COLO668 (cell line): ENCODE results near the gene FCGR1A.
"Not testable (repeated sequence)": the region's sequence is repeated elsewhere in the genome, so short reads cannot be mapped to it uniquely, and the experiment has no call there.

Source experiments
- DNase-seq: peaks from one replicate; lab custom pipeline; 2025; ENCODE audit not compliant: unreplicated experiment; lab: John Stamatoyannopoulos, UW

Gene FCGR1A

DNA sequence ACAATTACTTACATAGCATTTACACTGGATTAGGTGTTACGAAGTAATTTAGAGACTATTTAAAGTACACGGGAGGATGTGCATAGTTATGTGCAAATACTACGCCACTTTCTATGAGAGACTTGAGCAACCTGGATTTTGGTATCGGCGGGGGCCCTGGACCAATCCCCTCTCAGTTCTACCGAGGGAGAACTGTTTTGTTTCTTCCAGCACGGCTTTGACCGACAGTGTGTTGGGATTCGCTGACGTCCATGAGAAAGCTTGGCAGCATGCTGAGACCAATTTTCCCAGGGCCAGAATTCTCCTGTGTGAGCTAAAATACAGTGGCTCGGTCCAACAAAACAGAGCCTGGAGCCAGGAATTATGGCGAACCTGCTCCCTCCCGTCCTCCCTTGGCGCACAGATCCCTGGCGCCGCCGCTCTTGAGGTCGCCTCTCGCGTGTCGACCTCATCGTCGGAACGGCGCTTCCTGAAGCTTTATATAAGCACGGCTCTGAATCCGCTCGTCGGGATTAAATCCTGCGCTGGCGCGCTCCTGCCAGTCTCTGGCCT, 49.3 kb downstream of the FCGR1A start:
- not testable (repeated sequence) for DNase-seq

DNA sequence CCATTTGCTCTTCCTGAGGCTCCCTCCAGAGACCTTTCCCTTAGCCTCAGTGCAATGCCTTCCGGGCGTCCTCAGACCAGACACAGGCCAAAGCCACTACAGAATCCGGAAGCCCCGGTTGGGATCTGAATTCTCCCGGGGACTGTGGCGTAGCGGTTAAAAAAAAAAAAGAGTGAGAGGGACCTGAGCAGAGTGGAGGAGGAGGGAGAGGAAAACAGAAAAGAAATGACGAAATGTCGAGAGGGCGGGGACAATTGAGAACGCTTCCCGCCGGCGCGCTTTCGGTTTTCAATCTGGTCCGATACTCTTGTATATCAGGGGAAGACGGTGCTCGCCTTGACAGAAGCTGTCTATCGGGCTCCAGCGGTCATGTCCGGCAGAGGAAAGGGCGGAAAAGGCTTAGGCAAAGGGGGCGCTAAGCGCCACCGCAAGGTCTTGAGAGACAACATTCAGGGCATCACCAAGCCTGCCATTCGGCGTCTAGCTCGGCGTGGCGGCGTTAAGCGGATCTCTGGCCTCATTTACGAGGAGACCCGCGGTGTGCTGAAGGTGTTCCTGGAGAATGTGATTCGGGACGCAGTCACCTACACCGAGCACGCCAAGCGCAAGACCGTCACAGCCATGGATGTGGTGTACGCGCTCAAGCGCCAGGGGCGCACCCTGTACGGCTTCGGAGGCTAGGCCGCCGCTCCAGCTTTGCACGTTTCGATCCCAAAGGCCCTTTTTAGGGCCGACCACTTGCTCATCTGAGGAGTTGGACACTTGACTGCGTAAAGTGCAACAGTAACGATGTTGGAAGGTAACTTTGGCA, 50.0 kb downstream of the FCGR1A start:
- DNase-seq = not testable (repeated sequence)

DNA sequence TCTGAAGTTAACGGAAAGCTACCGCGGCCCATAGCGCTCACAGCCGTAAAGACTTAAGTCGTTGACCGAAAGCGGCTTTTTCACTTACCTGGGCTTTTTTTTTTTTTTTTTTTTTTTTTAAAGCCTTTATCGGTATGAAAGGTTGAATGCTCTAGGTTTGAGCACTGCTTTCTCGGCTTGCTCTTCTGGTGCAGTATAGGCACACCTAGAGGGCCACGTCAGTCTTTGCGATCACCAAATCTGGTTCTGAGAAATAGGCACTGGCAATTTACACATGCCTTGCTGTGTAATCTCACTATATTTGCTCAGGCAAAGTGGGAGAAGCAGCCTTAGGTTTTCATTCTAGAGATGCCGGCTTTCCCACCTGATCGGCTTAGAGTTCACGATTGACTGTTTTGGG, 50.6 kb downstream of the FCGR1A start:
- DNase-seq = not testable (repeated sequence)

DNA sequence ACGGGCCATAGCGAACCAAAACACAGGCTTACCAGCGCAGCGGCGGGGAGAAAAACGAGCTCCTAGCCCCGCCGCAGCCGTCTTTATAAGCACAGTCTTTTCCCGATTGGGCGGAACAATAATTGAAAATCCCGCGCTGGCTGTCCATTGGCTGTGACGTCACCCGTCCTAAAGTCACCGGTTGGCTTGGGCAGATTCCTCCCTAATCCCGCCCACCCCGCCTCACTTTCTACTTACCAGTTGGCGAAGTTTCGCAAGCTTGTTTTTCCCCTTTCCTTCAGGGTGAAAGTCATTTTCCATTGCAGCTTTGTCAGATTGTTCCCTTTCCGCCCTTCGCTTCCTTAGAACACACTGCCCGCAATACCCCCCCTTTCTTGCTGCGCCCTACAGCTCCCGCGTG, 58.7 kb downstream of the FCGR1A start:
- DNase-seq = not testable (repeated sequence)
